ENCODE measurements around the gene PRR7.
A peak's percentile ranks its signal among the peaks of the same experiment; 100 is the strongest.

The PRR7 gene

GRCh38 chr5:177435847-177436536 is 10.6 kb upstream of the PRR7 start:
- no peak for DNase-seq

DNA sequence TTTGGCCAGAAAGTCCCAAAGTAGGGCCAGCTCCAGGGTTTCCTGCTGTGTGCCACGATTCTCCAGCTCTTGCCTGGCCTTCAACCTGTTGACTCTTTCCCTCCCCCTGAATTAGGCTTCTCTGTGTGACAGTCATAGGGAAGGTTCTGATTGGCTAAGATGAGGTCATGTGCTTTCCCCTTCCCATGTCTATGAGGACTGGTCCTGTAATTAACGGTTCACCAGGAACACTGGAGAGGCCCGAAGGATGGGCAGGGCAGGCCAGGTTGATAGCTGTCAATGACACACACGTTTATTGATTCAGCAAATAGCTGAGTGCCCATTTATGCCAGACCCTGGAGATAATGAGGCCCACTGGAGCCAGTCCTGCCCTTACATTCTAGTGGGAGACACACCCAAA is 9.0 kb upstream of the PRR7 start:
- DNase-seq = no peak

DNA sequence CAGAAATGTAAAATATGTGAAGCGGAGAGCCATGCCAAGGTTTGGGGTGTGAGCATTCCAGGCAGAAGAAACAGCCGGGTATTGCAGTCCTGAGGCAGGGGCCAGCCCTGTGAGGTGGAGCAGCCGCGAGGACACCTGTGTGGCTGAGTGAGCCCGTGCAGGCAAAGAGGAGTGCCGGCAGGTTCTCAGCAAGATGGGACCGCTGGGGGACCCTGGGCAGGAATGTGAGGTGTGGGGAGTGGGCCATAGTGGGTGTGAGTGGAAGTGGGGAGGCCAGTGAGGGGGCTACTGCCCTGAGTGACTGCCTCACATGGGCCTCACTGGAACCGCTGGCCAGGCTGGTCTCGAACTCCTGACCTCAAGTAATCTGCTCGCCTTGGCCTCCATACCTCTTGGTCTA is 8.1 kb upstream of the PRR7 start:
- no peak for DNase-seq

- no peak for DNase-seq
Observed at GRCh38 chr5:177439518-177440053, 7.0 kb upstream of the PRR7 start.

GRCh38 chr5:177440211-177440989 is 6.2 kb upstream of the PRR7 start:
- DNase-seq = no peak

- no peak for DNase-seq
Observed at GRCh38 chr5:177440990-177441780, 5.4 kb upstream of the PRR7 start.

- no peak for DNase-seq
Observed at GRCh38 chr5:177442066-177442826, 4.4 kb upstream of the PRR7 start.

DNA sequence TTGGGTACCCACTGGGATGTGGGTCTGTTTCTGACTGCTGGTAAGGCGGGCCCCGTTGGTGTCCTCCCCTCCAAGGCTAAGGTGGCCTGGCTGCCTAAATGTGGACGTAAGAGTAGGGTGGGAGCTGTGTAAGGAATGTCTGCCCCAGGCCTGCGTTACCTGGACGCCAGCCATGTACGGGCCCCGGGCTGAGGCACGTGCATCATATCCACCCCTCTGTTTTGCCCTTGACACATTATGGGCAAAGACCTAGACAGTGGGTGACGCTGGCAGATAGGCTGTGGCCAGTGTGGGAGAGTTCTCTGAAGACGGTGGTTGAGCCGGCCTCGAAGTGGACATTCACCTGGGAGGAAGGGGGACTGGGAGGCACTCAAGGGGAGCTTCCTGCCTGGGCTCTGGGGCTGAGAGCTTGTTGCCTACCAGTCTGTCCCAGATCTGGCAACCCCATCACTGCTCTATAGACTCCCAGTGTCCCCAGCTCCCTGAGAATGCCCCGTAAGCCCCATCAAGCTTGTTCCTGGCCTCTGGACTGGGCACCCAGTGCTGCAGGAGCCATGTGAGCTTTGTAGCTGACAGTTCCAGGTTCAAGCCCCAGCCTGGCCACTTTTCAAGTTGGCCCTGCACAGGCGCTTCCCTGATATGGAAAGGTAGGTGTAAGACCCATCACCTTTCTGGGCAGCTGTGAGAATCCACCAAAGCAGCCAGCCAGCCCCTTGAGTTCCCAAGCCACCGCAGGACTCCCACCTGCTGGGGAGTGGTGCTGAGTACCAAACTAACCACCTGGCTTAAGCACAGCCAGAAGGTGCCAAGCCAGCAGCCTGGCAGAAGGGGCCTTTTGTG is 3.2 kb upstream of the PRR7 start:
- DNase-seq = no peak

GRCh38 chr5:177444106-177445051 is 2.2 kb upstream of the PRR7 start:
- no peak for DNase-seq

DNA sequence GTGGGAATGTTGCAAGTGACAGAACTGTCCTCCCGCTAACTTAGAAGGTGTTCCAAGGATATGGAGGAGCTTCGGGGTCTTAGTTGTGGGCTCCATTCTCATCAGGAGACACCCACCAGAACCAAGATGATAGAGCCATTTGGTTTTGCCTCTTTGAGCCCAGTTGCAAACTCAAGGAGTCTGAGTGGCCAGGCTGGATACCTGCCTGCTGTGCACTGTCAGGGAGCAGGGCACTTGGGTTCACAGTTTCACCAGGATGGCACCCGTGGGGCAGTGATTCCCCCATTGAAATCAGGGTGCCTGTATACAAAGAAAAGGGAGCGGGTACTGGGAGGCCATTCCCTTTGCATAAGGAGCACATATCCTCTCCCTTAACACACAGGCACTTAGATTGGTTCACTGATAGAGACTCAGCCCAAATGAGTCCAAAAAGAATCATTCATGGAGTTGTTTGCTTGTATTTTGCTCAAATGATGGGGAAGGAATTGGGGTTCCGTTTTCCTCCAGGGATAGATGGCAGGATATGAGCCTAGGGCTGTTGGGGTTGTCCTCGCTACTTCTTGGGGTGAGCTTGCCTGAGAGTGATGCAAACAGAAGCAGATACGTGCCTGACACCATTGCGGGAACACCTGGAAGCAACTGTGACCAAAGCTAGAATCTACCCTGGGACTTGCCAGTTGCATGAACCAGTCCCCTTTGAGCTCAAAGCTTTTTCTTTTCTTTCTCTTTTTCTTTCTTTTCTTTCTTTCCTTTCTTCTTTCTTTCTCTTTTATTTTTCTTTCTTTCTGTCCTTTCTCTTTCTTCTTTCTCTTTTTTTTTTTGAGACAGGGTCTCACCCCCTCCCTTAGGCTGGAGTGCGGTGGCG is 1.3 kb upstream of the PRR7 start:
- DNase-seq = no peak

DNA sequence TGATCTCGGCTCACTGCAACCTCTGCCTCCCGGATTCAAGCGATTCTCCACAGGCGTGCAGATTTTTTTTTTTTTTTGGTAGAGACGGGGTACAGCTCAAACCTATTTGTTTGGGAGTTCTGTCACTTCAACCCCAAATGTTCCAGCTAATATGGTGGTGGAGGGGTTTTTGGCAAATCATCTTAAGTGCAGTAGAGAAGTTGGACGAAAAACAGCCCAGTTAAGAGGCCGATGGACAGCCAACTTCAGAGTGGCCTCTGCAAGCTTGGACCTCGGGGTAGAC is 756 bp upstream of the PRR7 start:
- DNase-seq = no peak

- DNase-seq = peak; percentile 46
Observed at GRCh38 chr5:177447066-177447610, 524 bp downstream of the PRR7 start.

DNA sequence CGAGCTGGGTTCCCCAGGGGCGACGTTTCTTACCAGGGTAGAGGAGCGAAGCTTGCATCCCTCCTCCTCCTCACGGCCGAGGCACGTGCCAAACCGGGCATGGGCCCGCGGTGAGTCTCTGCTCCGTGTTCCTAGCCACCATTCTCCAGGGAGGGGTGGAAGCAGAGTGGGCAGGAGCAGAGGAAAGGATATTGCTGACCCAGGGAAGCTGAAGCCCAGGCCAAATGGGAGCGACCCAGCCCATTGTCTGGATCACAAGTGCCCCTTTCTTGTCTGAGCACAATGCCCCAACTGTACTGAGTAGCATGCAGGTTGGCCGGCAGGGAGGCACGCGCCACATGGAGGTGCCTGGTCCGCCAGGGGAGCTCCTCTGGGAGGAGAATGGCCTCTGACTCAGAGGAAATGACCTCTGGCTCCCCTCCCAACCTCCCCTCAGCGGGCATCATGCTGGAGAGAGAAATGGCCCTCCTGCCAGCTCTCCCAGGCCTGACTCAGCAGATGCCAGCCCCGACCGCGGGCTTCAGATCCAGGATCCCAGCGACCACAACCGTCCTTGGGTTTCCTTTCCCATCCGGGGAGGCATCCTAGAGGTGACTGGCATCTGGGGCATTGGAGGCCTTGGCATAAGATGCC is 1.1 kb downstream of the PRR7 start:
- DNase-seq = peak; percentile 75

DNA sequence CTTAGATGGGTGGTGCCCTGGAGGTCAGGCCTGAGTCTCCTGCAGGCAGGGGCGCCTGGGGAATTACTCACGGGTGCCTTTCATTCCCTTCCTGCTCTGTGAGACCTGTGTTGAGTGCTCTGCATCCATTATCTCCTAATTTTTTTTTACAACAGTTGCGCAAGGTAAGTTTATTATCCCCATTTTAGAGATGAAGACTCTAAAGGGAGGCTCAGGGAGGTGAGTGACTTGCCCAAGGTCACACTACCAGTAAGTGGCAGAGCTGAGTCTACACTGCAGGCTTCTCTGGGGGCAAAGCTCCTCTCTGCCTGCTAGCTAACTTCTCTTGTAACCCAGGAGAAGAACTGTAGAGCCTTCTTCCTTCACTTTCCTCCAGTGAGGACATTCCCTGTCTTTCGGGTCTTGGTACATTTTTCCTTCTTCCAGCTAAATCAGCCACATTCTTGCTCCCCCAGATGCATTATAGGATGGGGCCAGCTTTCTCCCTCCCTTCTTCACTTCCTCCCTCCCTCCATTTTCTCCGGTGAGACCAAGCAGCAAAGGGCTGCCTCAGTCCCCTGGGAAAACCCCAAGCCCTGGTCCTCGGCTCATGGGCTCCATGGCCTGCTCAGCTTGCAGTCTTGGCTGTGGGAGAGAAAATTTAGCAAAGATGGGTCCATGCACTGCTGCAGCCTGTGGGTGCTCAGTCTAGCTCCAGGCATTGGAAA is 1.8 kb downstream of the PRR7 start:
- DNase-seq = no peak

DNA sequence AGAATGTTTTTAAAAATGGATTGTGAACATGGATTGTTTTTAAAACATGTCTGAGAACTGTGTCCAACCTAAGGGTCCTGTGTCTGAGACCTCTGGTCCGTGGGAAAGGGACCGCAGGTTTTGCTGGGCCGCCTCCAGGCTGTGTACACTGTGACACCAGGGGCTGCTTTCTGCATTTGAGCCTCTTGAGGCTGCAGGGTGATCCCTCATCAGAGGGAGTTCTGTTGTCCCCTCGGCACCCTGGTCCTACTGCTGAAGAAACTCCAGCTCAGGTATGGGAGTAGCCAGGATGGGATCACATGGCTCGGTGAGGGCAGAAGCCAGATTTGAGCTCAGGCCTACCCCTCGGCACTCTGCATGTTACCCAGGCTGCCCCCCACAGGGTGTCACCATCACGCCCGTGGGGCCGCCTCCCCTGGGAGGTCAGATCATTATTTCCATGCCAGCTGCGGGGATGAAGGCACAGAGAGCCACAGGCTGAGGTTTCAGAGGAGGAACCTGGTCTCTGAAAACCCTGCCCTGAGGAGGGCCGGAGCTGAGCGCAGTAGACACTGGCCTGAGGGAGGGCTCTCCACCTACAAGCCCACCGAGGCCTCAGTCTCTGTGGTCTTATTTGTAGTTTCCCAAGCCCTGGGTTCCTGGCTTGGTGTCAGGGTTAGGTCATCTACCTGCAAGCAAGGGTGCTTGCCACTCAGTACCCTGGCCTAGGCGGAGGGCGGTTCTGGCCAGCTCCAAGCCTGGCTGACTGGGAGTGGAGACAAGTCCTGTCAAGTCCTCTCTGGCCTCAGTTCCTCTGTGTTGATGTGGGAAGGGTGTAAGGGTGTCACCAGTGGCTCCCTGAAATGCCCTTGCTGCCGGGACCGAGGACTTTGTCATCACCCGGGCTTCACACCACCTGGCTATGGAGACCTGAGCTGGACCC is 2.8 kb downstream of the PRR7 start:
- no peak for DNase-seq

DNA sequence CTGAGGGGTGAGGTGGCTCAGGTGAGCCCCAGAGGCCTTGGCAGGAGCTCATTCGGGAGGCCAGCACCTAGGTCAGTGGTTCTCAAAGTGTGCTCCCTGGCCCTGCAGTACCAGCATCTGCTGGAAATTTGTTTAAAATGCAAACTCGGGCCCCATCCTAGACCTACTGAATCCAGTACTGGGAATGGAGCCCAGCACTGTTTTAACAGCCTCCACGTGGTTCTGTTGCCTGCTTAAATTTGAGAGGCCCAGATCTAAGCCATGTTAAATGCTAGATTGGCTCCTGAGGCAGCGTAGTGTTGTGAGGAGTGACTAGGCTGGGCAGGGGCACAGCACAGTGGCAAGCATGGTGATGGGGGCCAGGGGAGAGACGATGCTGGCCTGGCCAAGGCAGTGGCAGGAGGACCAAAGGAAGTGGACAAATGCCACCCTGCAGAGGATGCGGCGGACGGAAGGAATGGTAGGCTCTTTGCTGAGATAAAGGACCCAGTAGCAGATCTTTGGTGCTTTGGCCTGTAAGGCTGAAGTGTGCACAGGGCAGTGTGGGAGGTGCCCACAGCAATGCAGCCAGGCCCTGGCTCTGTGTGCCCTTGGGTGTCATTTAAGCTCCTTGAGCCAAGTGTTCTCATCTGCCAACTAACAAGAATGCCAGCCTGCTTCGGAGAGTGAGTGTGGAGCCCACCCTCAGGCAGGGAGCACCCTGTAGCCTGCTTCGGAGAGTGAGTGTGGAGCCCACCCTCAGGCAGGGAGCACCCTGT is 4.2 kb downstream of the PRR7 start:
- no peak for DNase-seq
